Measurements from ENCODE around the gene C10orf90.

C10orf90 gene

DNA sequence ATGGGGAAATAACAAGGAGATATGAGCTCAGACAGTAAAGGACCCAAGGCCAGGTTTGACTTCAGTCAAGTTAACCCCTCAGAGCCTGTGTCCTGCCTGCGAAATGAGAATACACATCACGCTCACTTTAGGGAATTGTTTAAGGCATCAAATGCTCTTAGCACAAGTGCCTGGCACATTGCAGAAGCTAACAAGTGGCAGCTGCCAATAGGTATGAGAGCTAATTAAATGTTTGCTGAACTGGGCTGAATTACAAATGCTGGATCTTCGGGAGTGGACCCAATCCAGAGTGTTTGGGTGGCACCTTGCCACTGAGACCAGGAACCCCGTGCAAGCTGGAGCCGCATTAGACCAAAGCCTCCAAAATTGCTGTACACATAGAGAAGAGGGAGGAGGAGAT, 136.8 kb downstream of the C10orf90 start:
- TF ChIP-seq EZH2 (IDR thresholded peaks at IDR 0.05; ENCODE audit: borderline replicate concordance, low read length): no peak
- TF ChIP-seq, protein P1, sequence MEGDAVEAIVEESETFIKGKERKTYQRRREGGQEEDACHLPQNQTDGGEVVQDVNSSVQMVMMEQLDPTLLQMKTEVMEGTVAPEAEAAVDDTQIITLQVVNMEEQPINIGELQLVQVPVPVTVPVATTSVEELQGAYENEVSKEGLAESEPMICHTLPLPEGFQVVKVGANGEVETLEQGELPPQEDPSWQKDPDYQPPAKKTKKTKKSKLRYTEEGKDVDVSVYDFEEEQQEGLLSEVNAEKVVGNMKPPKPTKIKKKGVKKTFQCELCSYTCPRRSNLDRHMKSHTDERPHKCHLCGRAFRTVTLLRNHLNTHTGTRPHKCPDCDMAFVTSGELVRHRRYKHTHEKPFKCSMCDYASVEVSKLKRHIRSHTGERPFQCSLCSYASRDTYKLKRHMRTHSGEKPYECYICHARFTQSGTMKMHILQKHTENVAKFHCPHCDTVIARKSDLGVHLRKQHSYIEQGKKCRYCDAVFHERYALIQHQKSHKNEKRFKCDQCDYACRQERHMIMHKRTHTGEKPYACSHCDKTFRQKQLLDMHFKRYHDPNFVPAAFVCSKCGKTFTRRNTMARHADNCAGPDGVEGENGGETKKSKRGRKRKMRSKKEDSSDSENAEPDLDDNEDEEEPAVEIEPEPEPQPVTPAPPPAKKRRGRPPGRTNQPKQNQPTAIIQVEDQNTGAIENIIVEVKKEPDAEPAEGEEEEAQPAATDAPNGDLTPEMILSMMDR (IDR thresholded peaks at IDR 0.05; ENCODE audit: low read length): no peak
- Histone ChIP-seq H3K4me3 (ENCODE audit: low read depth, low read length, poor library complexity, severe bottlenecking) (no peak overlapping the region), H4K20me1 (ENCODE audit: insufficient read depth, low read length) (no peaks in the 10 kb centered on the region), H3K9me3 (ENCODE audit: low read length) (no peaks in the 10 kb centered on the region), H3K4me1 (ENCODE audit: insufficient read depth, low read length, severe bottlenecking) (no peaks in the 10 kb centered on the region), H2AFZ (ENCODE audit: low read length) (no peak overlapping the region), H3K79me2 (ENCODE audit: insufficient read depth, low read length) (no peaks in the 10 kb centered on the region), H3K27me3 (ENCODE audit: insufficient read depth, low read length) (no peaks in the 10 kb centered on the region), H3K4me2 (ENCODE audit: low read length) (no peak overlapping the region), H3K27ac (ENCODE audit: low read depth, low read length, poor library complexity, severe bottlenecking) (no peak overlapping the region), H3K9ac (ENCODE audit: low read length) (no peak overlapping the region), H3F3A (ENCODE audit: insufficient read depth, low read length) (no peaks in the 10 kb centered on the region), H3K9me2 (ENCODE audit: low read depth, low read length) (no peaks in the 10 kb centered on the region), H3K36me3 (ENCODE audit: insufficient read depth, low read length) (no peaks in the 10 kb centered on the region)

- no peak overlapping the region for H2AFZ ChIP-seq (ENCODE audit: low read length)
- no peak overlapping the region for H3K4me3 ChIP-seq (ENCODE audit: low read depth, low read length, poor library complexity, severe bottlenecking)
- no peaks in the 10 kb centered on the region for H4K20me1 ChIP-seq (ENCODE audit: insufficient read depth, low read length)
- H3K4me1 ChIP-seq (ENCODE audit: insufficient read depth, low read length, severe bottlenecking): no peaks in the 10 kb centered on the region
- no peaks in the 10 kb centered on the region for H3K9me3 ChIP-seq (ENCODE audit: low read length)
- H3F3A ChIP-seq (ENCODE audit: insufficient read depth, low read length): no peaks in the 10 kb centered on the region
- no peaks in the 10 kb centered on the region for H3K9me2 ChIP-seq (ENCODE audit: low read depth, low read length)
- TF ChIP-seq, protein P1 (IDR thresholded peaks at IDR 0.05; ENCODE audit: low read length): no peak
- no peak for TF ChIP-seq EZH2 (IDR thresholded peaks at IDR 0.05; ENCODE audit: borderline replicate concordance, low read length)
- H3K9ac ChIP-seq (ENCODE audit: low read length): no peak overlapping the region
- H3K4me2 ChIP-seq (ENCODE audit: low read length): no peak overlapping the region
- H3K36me3 ChIP-seq (ENCODE audit: insufficient read depth, low read length): no peaks in the 10 kb centered on the region
- H3K27me3 ChIP-seq (ENCODE audit: insufficient read depth, low read length): no peaks in the 10 kb centered on the region
- H3K27ac ChIP-seq (ENCODE audit: low read depth, low read length, poor library complexity, severe bottlenecking): no peak overlapping the region
- H3K79me2 ChIP-seq (ENCODE audit: insufficient read depth, low read length): no peaks in the 10 kb centered on the region
Measured at GRCh38 chr10:126528315-126528835, 142.1 kb downstream of the C10orf90 start.

DNA sequence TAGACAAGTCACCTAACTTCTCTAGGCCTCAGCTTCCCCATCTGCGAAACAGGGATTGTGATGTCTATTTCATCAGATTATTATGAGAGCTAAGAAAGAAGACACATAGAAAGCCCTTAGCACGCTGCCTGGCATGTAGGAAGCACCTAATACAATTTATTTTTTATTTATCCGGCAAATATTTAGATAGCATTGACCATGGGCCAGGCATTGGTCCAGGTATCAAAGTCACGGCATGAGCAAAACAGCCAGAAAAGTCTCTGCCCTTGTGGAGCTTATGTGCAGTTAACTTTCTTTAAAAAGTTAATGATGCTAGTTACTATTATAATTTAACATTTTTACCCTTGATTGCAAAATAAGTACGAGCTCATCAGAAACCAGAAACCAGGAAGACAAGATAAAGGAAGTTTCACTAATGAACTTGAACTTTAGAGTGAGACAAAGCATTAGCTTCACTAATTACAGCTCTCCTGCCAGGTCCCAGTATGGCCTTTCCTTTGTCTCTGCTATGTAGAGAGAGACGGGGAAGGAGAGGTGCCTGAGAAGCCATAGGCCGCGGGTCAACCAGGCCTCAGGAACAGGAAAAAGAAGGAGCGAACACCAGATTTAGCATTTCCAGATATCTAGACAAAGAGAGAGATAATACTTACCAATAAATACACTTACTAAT, 142.7 kb downstream of the C10orf90 start:
- Histone ChIP-seq H3K9me3 (ENCODE audit: low read length) (no peaks in the 10 kb centered on the region), H3K27ac (ENCODE audit: low read depth, low read length, poor library complexity, severe bottlenecking) (no peak overlapping the region), H3K4me1 (ENCODE audit: insufficient read depth, low read length, severe bottlenecking) (no peaks in the 10 kb centered on the region), H3K9ac (ENCODE audit: low read length) (no peak overlapping the region), H3K36me3 (ENCODE audit: insufficient read depth, low read length) (no peaks in the 10 kb centered on the region), H4K20me1 (ENCODE audit: insufficient read depth, low read length) (no peaks in the 10 kb centered on the region), H3F3A (ENCODE audit: insufficient read depth, low read length) (no peaks in the 10 kb centered on the region), H3K4me3 (ENCODE audit: low read depth, low read length, poor library complexity, severe bottlenecking) (no peak overlapping the region), H3K4me2 (ENCODE audit: low read length) (no peak overlapping the region), H3K9me2 (ENCODE audit: low read depth, low read length) (no peaks in the 10 kb centered on the region), H3K27me3 (ENCODE audit: insufficient read depth, low read length) (no peaks in the 10 kb centered on the region), H2AFZ (ENCODE audit: low read length) (no peak overlapping the region), H3K79me2 (ENCODE audit: insufficient read depth, low read length) (no peaks in the 10 kb centered on the region)
- TF ChIP-seq EZH2 (IDR thresholded peaks at IDR 0.05; ENCODE audit: borderline replicate concordance, low read length): no peak
- TF ChIP-seq, protein P1 (IDR thresholded peaks at IDR 0.05; ENCODE audit: low read length): no peak
